HUDEP-2 (cell line): ENCODE data around the gene POFUT2.

ENCODE experiments used
- DNase-seq, 76 experiments: peaks; one replicate each; lab custom pipeline; 2025; ENCODE audit not compliant: unreplicated experiment in 76 of 76; lab: John Stamatoyannopoulos, UW

Gene POFUT2

DNA sequence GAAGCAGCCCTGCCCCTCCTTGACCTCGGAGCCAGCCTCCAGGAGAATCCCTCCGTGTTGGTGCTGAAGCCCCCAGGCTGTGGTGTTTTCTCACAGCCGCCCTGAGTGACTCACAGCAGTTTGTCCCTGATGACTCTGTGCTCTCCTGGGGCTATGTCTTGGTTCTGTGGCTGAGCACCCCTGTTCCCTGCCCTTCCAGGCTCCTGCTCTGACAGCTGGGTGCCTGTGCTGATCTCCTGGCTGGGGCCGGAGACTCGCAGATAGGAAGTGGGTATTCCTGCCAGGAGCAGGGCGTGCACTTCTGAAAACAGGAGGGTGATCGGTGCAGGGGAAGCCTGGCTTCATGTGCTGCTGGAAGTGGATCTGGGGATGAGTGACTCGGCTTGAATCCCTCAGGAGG lies 34.5 kb downstream of the POFUT2 start:
- DNase-seq, result no peak

DNA sequence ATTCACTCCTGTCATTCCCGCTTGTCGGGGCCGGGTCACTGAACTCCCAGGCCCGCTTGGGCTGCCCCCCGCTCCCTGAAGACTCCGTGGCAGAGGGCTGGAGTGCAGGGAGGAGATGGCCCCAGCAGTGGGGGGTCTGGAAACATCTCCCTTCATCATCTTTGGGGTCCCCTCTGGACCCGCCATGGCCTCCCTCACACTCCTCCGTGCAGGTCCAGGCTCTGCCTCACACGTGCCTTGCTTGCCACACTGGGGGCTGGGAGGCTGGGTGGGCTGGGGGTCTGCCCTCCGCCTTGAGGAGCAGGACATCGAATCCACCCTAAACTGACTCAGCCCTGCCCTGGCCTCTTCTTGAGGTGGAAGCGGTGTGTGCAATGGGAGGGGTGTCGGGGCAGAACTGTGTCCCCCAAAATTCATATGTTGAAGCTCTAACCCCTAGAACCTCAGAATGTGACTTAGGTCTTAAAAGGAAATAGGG lies 35.2 kb downstream of the POFUT2 start:
- no peak for DNase-seq

DNA sequence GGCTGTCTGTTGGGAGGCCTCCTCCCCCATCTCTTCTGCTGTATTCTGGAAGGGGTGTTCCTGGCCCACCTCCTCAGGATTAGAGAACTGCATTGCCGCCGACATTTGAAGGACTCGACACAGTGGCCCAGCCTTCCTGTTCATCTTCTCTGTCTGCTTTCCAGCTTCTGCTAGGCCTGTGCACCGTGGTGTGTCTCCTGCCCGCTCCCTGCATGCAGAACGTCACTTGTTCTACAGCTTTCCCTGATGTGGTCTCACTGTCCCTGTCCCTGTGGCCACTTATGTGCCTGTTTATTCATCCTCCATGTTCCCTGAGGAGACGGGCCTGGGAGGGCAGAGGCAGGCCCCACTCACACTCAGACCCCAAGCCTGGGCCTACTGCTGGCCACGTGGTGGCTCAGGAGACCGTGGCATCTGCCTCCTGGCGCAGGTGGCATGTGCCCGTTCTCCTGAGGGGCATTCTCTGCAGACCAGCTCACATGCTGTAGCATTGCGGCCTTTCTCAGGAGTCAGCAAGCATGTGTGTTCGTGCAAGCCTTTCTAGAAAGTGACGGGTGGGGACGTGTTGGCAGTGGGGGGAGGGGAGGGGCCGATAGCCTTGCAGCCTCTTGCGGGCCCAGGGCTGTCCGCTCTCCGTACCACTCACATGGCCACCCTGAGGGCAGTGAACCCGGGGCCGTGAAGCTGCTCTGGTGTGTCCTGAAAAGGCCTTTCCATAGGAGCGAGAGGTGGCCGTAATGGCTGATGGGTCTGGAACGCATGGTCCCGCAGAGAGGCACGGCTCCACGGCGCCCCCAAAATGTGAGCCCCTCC lies 35.9 kb downstream of the POFUT2 start:
- no peak for DNase-seq

DNA sequence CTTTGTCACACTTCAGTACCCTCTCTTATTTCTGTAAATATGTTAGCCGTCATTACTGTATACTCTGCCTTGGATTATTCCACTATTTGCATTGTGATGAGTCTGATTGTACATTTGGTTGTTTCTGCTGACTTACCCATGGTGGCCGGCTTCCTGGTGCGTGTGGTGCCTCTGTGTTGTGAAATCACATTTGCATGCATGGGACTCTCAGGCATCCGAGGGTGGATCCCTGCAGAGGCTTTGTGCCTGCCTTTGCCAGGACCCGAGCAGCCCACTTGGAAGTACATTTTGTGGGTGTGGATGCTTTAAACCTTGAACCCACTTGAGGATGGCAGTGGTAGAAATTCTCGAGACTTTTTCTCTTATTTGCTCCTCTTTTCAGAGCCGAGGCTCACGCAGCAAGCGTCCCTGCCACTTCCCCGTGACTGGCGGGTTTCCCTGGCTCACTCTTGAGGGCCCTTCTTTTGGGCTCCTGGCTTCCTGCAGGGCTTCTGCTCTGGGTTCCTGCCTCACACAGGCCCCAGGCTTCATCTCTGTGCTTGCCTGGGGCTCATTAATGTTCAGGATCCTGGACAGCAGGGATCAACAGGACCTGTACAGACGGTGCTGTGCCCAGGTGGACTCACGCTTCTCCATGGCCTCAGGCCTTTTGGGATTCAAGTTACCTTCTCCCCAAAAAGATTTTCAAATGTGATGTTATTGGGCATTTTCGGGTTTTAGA lies 36.6 kb downstream of the POFUT2 start:
- no peak for DNase-seq

DNA sequence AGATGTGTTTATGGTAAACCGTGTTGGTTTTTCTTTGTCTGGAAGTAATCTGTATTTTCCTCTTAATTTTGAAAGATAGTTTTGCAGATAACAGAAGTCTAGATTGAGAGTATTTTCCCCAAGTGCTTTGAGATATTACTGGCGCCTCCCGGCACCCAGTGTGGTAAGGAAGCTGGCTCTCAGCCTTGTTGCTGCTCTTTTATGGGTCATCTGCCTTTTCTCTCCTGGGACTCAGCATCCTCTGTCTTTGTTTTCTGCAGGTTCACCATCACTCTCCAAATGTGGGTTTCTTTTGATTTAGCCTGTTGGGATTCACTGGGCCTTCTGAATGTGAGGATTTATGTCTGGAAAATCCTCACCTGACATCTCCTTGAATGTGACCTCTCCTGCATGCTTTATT lies 37.4 kb downstream of the POFUT2 start:
- no peak for DNase-seq

DNA sequence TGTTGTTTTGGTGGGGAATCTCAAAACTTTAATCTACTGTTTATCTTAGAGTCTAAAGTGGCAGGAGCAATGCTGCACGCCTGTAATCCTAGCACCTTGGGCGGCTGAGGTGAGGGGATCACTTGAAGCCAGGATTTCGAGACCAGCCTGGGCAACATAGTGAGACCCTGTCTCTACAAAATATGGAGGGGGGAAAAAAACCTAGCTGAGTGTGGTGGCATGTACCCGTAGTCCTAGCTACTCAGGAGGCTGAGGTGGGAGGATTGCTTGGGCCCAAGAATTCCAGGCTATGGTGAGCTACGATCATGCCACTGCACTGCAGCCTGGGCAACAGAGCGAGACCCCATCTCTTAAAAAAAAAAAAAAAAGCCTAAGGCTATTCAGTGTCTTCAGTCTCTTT lies 38.1 kb downstream of the POFUT2 start:
- DNase-seq, result no peak

DNA sequence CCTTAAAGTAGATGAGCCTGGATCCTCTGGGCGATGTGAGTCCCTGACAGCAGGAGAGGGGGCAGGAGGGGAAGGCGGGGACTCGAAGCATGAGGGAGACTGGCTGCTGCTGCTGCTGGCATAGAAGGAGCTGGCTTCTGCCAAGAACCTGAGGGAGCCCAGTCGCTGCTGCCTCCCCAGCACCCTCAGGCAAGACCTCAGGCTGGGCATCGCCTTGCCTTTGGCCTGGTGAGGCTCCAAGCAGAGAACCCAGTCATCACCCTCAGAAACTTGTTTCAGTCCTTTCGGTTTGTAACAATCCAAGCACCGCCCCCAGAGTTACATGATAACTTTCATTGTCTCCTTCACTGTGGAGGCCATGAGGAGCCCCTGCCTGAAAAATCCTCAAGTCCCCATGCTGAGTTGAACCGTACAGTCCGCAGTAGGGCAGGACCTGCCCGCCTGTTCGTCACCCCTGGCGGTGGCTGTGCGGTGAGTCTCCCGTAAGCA lies 38.8 kb downstream of the POFUT2 start:
- no peak for DNase-seq

DNA sequence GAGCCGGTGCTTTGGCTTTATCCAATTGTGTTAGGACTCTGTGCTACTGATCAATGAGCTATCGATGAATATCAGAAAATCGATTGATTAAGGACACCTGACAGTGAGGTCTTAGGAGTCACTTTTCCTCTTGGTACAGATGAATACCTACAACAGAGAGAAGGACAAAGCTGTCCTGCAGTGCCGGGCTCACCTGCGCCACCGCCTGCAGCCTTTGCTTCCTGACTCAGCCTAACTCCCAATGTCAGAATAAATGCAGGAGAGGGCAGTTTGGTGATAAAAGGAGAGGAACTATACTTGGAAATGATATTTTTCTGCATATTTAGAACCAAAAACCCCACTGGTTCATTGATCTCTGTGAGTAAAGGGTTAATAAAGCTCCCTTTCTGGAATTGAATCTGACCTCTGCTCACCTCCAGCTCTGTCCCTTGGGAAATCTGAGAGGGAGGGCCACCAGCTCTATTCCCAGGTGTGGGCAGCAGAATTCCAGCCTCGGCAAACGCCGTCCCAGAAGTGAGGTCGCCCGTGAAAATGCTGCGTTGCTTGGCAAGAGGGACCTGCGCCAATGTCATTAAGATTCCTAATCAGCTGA lies 39.3 kb downstream of the POFUT2 start:
- DNase-seq, result no peak

DNA sequence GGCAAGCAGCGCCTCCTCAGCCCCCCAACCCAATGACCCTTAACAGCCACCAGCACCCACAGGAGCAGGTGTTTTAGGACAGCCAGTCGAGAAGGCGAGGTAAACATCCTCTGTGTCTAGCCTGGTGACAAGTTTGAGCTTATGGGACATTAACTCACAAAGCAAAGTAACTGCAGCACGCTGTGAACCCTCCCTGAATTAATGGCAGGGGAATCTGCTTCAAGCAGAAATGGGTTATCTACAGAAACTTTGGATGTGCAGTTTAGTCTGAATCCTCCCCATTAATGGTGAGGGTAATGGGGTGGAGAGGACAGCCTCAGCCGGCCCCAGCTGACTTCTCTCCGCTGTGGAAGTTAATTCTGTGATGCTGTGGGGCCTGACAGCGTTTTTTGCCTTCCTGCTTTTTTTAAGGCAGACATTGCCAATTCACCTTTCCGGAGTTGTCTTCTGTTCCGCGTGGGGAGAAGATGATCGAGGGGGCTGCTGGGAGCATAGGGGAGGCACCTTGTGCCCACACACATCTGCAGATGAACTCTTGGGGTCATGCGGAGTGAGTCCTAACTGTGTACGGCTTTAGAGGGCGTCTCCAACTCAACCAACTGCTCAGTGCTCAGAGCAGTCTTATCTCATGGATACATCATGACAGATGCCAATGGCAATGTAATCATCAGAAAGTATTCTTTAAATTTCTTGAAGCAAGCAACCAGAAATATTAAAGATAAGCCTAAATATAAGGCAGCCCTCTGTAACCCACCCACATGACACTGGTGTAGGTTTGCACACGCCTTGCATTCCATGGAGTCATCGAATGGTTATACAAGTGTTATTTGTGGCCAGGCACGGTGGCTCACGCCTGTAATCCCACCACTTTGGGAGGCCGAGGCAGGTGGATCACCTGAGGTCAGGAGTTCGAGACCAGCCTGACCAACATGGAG lies 41.0 kb downstream of the POFUT2 start:
- no peak for DNase-seq

DNA sequence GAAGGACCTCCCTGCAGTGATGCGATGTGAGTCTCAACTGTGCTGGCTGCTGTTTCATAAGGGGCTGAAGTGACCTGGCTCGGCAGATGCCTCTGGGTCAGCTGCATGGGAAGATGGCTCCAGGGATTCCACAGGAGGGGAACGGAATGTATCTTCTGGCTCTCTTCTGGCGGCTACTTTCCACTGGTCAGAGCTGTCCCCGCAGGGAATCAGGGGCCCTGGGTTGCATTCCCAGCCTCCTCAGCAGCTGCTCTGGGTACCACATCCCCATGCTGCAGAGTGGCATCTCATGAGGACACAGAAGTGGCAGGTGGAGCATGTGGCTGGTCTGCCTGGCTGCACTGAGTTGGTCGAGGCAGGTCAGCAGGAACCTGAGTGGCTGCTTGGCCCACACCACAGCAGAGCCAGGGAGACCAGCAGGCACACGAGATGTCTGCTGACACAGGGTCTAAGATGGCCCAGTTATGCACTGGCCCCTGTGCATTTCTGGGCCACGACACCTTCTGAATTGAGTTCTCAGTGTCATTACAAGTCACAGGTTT lies 42.8 kb downstream of the POFUT2 start:
- DNase-seq, result no peak

DNA sequence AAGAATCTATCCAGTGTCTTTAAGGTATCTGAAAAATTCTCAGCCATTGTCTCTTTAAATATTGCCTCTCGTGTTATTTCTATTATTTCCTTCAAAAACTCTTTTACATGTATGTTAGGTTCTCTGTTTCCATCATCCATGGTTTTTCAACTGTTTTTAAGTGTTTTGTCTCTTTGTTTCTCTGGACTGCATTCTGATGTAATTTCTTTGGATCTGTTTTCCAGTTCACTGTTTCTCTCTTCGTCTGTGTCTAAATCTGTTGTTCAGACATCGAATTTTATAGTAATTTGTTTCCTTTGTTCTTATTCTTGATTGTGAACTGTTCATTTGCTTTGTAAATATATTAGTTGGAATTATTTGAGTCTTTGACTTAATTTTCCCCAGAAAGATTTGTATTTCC lies 44.1 kb downstream of the POFUT2 start:
- no peak for DNase-seq

DNA sequence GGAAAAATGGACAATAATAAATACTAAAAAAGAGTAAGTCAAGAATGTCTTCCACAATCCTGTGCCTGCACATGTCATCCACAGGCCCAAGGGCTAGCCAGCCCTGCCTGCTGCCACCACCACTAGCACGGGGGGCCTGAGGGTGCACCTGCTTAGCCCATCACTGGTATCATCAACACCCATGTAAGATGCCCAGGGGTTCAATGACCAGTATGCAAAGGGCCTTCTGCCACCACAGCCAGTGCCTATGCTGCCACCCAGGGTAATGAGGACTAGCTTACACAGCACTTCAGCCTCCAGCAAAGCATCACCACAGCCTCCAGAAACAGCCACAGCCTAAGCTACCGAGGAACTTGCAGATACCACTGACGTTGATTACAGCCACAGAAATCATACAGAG lies 46.3 kb downstream of the POFUT2 start:
- no peak for DNase-seq

DNA sequence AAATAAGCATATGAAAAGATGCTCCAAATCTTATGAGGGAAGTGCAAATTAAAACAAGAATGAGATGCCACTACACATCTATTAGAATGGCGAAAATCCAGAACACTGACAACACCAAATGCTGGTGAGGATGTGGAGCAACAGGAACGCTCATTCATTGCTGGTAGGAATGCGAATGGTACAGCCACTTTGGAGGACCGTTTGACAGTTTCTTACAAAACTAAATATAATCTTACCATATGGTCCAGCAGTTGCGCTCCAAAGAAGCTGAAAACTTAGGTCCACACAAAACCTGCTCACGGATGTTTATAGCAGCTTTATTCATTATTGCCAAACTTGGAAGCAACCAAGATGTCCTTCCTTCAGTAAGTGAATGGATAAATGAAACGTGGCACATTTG lies 50.3 kb downstream of the POFUT2 start:
- no peak for DNase-seq

DNA sequence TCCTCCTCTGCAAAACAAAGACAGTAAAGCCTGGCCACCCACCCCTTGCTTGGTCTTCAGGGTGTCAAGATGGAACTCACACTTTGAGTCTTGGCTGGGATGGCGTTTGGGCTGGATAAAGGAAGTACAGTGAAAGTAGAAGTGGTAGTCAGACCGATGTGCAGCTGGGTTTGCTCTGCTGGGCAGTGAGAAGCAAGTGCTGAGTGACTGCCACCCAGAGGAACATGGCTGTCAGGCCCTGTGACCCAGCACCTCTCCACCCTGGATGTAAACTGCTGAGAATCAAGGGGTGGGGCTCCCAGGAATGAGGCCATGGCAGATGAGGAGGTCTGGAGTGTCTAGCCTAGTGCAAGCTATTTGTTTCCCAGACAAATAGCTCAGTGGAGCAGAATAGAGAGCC lies 51.2 kb downstream of the POFUT2 start:
- peak in 24 of 76 experiments; percentile 12 to 63 (median 36) for DNase-seq

DNA sequence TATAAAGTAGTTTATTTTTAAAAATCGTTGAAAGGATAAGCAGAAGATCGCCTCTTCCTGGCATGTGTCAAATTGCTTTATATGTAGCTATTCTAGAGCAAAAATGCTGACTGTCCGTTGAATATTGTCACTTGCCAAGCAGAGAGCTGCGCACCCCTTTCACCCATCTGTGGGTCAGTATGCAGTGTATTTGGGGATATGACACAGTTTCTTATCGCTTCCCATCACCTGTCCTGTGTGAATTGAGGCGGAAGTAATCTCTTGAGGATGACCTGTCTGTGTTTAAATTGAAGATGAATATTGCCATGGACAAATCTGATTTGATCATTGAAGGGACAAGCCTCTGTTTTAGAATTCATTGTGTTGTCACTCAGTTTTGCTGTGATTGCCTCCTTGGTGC lies 52.2 kb downstream of the POFUT2 start:
- no peak for DNase-seq

DNA sequence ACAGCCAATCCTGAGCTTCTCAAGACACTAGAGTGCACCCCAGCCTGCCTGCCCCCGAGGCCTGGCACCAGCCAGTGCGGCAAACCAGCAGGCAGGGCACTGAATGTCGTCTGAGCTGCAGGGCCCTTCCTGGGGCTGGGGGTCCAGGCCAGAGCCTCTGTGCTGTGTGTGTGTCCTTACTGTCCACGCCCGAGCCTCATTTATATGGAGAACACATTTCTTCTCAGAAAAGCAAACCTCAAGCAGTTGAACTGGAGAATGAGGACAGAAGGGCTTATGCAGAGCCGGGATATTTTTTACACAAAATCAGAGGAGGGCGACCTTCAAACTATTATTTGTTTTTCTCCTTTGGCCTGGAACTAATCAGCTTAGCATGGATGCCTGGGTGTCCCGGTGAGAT lies 52.7 kb downstream of the POFUT2 start:
- DNase-seq, result no peak

DNA sequence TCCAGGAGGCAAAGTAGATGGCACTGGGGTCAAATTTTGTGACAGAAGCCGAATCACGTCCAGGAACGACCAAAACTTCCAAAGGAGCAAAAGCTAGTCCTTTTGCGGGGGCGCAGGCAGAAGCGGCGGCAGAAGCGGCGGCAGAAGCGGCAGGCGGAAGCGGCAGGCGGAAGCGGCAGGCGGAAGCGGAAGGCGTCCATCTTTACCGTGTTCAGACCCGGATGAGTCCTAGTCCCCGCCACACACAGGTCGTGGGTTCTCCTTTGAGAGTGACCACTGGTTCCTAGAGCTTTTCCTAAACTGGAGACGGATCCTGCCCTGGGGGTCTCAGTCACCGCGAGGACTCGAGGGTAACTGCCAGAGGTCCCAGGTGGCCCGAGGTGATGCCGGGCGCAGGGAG lies 53.6 kb downstream of the POFUT2 start:
- no peak for DNase-seq

DNA sequence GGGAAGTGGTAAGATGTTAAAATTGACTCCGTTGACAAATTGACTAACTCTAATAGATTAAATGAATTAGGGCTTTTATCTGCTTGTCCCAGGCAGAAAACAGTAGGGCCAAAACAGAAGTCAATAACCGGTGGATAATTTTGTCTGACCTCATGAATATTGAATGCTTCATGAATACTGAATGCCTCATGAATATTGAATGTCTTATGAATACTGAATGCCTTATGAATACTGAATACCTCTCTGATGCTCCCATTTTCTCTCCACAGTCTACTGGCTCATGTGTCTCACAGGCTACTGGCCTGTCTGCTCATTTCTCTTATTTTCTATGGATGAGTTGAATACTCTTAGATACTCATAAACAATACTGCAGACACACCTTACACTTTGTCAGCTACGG lies 56.0 kb downstream of the POFUT2 start:
- DNase-seq, result no peak

DNA sequence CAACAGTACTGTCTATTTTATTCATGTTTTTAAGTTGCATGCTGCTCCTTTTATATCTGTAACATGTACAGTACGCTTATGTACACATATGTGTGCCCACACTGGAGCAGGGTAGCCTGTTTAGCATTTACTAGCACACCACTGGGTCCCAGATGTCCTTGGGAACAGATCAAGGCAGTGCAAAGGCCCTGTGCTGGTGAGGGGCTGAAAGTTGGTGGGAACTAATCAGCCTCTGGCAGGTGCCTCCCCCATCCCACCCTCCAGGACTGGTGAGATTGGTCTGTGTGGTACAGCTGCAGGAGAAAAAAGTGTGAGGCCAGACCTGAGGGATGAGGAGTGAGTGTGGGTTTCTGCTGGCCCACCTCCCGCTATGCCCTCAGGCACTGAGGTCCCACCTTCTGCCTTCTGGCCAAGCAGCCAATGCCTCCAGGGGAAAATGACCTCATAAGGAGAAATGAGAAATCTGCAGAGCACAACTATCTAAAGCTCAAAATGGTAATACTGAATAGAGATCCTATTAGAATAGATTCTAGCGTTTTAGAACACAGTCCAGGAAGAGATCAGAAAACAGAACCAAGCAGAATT lies 58.9 kb downstream of the POFUT2 start:
- no peak for DNase-seq

DNA sequence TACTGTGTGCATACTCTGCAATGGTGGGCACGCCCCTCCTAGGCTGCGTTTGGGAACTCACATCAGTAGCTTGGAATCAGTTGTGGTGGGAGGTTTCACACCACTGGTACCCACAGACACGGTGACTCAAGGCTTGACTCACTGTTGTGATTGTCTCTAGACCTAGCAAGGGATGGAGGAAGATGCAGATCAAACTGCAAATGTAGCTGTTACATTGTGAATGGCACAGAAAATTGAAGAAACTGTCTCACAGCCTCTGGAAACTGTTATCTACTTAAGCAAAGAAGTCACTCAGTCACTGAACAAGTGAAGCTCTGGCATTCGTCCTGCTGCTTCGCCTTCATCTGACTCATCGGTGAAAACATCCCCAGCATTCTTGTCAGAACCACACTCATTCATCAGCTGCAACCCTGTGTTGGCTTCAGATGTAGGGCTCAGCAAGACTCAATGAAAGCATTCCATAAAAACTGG lies 59.5 kb downstream of the POFUT2 start:
- DNase-seq, result peak in 13 of 76 experiments; percentile 10 to 62 (median 36)
